Measurements from ENCODE around the gene GUK1. TPM values are rescaled to one million over a fixed set of nuclear protein-coding genes. Genes with fewer than 3 reads are reported as not detected.

GUK1 gene
- total RNA-seq, 1 donor from 2014 or later, result 979 TPM

DNA sequence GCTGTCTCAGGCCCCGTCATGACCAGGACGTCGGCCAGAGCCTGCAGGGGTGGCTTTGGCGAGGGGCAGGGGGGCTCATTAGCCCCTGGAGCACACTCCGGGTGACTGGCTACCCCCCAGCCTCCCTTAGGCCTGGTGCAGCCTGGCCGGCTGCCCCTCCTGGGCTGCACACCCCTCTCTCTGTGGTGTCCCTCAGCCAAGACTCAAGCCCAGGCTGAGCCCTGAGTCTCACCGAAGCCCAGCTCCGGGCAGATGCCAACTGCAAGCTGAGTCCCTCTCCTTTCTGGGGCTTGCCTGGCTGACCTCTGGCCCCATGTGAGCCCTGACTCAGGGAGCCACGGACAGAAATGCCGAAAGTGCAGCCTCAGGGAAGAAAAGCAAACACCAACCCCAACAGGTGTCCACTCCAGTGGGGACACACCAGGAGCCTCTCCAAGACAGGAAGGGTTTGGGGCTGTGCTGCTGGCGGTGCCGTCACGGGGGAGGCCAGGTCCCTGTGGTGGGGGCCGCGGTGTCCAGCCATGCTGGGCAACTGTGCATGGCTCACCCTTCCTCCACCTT, 20.2 kb downstream of the GUK1 start:
- TF ChIP-seq, protein P1, sequence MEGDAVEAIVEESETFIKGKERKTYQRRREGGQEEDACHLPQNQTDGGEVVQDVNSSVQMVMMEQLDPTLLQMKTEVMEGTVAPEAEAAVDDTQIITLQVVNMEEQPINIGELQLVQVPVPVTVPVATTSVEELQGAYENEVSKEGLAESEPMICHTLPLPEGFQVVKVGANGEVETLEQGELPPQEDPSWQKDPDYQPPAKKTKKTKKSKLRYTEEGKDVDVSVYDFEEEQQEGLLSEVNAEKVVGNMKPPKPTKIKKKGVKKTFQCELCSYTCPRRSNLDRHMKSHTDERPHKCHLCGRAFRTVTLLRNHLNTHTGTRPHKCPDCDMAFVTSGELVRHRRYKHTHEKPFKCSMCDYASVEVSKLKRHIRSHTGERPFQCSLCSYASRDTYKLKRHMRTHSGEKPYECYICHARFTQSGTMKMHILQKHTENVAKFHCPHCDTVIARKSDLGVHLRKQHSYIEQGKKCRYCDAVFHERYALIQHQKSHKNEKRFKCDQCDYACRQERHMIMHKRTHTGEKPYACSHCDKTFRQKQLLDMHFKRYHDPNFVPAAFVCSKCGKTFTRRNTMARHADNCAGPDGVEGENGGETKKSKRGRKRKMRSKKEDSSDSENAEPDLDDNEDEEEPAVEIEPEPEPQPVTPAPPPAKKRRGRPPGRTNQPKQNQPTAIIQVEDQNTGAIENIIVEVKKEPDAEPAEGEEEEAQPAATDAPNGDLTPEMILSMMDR (IDR thresholded peaks at IDR 0.05), result no peak
- intact Hi-C loops (cut with DNase I), result no loop called here
- no peak overlapping the region for H3K27ac ChIP-seq
- H3K4me3 ChIP-seq, result no peak overlapping the region
- H3K36me3 ChIP-seq, result no peaks in the 10 kb centered on the region
- H3K4me1 ChIP-seq, result peaks cover 0 to 8% of the 10 kb centered on the region in 2 donors
- no peak for DNase-seq (ENCODE audit: low spot score in 2 of 2)
- H3K9me3 ChIP-seq, result no peaks in the 10 kb centered on the region
- no peaks in the 10 kb centered on the region for H3K27me3 ChIP-seq

DNA sequence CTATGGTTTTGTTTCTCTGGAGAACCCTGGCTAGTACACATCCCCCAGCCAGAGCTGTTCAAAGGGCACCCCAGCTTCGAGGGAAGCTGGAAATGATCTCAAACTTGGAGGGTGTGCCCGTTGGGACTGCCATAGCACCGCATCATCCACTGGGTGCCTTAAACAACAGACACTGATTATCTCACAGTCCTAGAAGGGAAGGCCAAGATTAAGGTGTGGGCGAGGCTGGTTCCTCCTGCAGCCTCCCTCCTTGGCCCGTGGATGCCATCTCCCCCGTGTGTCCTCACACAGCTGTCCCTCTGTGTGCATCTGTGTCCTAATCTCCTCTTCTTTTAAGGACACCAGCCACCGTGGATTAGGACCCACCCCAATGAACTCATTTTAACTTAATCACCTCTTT, 21.3 kb downstream of the GUK1 start:
- H3K27ac ChIP-seq, result no peak overlapping the region
- peaks cover 0 to 8% of the 10 kb centered on the region in 2 donors for H3K4me1 ChIP-seq
- TF ChIP-seq, protein P1 (IDR thresholded peaks at IDR 0.05), result no peak
- H3K4me3 ChIP-seq, result no peak overlapping the region
- no peak for DNase-seq (ENCODE audit: low spot score in 2 of 2)
- intact Hi-C loops (cut with DNase I), result no loop called here
- H3K36me3 ChIP-seq, result no peaks in the 10 kb centered on the region
- no peaks in the 10 kb centered on the region for H3K9me3 ChIP-seq
- H3K27me3 ChIP-seq, result no peaks in the 10 kb centered on the region

DNA sequence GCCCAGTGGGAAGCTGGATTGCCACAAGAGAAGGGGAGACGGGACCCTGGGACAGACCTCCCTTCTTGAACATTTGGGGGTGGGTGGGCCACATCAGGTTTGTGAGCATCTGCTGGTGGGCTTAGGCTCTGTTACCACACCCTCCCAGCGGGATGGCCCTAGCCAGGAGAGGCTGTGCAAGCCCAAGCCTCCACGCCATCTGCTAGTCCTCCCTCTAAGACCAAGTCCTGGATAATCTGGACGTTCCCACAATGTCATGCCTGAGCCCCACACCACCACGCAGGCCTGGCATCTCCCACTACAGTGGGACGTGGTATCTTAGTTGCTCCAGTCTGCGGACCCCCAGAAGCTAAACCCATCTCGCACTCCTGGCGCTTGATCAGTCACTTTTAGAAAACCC, 21.8 kb downstream of the GUK1 start:
- Histone ChIP-seq H3K4me3 (no peak overlapping the region), H3K9me3 (no peaks in the 10 kb centered on the region), H3K27me3 (no peaks in the 10 kb centered on the region), H3K27ac (peak overlapping the region in 1 of 2 donors; percentile 33), H3K36me3 (no peaks in the 10 kb centered on the region), H3K4me1 (peaks cover 0 to 11% of the 10 kb centered on the region in 2 donors)
- no peak for DNase-seq (ENCODE audit: low spot score in 2 of 2)
- intact Hi-C loops (cut with DNase I), result no loop called here
- TF ChIP-seq, protein P1 (IDR thresholded peaks at IDR 0.05), result no peak

DNA sequence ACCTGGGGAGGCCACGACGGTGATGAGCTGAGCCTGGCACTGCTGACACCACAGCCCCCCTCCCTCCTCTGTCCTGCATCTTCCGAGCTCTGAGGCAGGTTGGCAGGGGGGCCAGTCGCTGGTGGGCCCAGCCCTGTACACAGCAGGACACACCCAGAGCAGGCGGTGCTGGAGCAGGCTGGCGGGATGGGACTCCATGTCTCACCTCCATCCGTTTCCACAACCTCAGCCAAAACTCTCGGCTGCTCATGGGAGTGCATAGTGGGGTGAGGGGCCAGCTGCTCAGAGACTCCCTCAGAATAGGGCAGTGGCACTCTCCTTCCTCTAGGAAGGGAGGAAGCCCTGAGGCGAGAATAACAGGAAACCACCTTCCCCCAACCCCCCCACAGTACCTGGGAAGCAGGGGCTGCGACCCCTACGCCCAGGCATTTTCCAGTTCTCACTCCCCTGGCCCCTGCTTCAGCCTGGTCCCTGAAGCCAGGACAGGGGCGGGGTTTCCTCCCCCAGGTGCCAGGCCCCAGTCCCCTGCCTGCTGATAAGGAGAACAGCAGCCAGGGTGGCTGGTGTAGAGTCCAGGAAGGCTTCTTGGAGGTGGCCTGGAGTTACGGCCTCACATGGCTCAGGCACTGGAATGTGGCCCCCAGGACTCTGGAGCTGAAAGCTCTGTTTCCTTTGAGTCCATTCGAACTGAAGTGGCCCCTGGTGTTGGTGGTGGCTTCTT, 22.4 kb downstream of the GUK1 start:
- peak overlapping the region in 1 of 2 donors; percentile 25 for H3K27ac ChIP-seq
- H3K4me1 ChIP-seq, result peaks cover 0 to 11% of the 10 kb centered on the region in 2 donors
- intact Hi-C loops (cut with DNase I), result no loop called here
- H3K9me3 ChIP-seq, result no peaks in the 10 kb centered on the region
- TF ChIP-seq, protein P1 (IDR thresholded peaks at IDR 0.05), result no peak
- H3K27me3 ChIP-seq, result no peaks in the 10 kb centered on the region
- no peaks in the 10 kb centered on the region for H3K36me3 ChIP-seq
- no peak for DNase-seq (ENCODE audit: low spot score in 2 of 2)
- no peak overlapping the region for H3K4me3 ChIP-seq

DNA sequence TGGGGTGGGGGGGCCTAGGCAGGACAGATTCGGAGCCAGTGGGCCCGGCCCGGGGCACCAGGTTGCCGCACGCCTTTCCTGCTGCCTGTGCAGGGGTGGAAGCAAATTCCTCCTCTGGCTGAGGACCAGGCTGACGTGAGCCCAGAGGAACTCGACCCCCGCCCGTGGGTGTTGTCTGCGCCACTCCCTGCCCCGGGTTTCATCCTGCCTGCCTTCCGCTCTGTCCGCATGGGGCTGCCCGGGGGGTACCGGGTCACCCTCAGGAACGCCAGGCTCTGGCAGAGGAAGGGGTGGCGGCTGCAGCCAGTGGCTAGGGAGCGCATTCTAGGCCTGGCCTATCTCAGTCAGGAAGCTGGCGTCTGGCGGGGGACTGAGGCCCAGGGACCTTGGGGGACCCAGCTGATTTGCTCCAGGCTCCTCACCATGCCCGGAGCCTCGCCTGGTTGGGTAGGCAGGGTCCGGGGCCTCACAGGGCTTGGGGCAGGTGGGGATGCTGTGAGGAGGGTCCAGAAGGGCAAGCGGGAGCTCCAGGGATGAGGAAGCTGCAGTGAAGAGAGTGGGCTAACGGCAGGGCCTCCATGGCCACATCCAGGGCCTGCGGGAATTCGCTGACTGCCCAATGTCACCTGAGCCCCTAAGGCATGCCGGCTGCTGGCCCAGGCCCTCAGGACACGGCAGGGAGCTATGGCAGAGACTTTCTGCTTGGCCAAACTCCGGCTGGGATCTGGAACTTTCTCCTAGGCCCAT, 23.1 kb downstream of the GUK1 start:
- Histone ChIP-seq H3K4me3 (no peak overlapping the region), H3K4me1 (peaks cover 0 to 11% of the 10 kb centered on the region in 2 donors), H3K27me3 (no peaks in the 10 kb centered on the region), H3K36me3 (no peaks in the 10 kb centered on the region), H3K27ac (peak overlapping the region in 1 of 2 donors; percentile 25), H3K9me3 (no peaks in the 10 kb centered on the region)
- no peak for DNase-seq (ENCODE audit: low spot score in 2 of 2)
- TF ChIP-seq, protein P1 (IDR thresholded peaks at IDR 0.05), result no peak
- intact Hi-C loops (cut with DNase I), result no loop called here

Measured in ascending aorta (tissue), 2 donors.